Measurements from ENCODE around the gene SFN. TPM values are rescaled to one million over a fixed set of nuclear protein-coding genes. Genes with fewer than 3 reads are reported as not detected.

SFN gene
- under 1 TPM in 1 of 2 experiments, not detected in 1; 0.43 TPM for total RNA-seq

GRCh38 chr1:26862781-26863684 lies at the start of gene SFN:
Gene SFN (plus strand): TSS chr1:26863149. CDS start chr1:26863213, 64 bp downstream.
- Mint-ChIP-seq H3K27me3 (no peaks in the 10 kb centered on the region), H3K4me1 (peaks cover 21% of the 10 kb centered on the region), H3K36me3 (no peaks in the 10 kb centered on the region), H3K4me3 (peak within 1 kb of the TSS; percentile 92), H3K27ac (no peak within 1 kb of the TSS), H3K9me3 (no peaks in the 10 kb centered on the region)
- peak; percentile 61 for DNase-seq

- Mint-ChIP-seq H3K4me1 (peaks cover 20% of the 10 kb centered on the region), H3K4me3 (no peak overlapping the region), H3K27me3 (no peaks in the 10 kb centered on the region), H3K9me3 (no peaks in the 10 kb centered on the region), H3K36me3 (no peaks in the 10 kb centered on the region), H3K27ac (no peak overlapping the region)
- DNase-seq, result no peak
Measured at GRCh38 chr1:26814377-26814776, 48.6 kb upstream of the SFN start.

- no peaks in the 10 kb centered on the region for H3K27me3 Mint-ChIP-seq
- no peaks in the 10 kb centered on the region for H3K9me3 Mint-ChIP-seq
- DNase-seq, result no peak
- no peak overlapping the region for H3K27ac Mint-ChIP-seq
- peaks cover 18% of the 10 kb centered on the region for H3K4me1 Mint-ChIP-seq
- no peak overlapping the region for H3K4me3 Mint-ChIP-seq
- H3K36me3 Mint-ChIP-seq, result no peaks in the 10 kb centered on the region
Measured at GRCh38 chr1:26814893-26815292, 48.1 kb upstream of the SFN start.

- DNase-seq, result no peak
- Mint-ChIP-seq H3K4me3 (peak overlapping the region; percentile 44), H3K9me3 (no peaks in the 10 kb centered on the region), H3K27me3 (no peaks in the 10 kb centered on the region), H3K27ac (peak overlapping the region; percentile 69), H3K4me1 (peaks cover 19% of the 10 kb centered on the region), H3K36me3 (no peaks in the 10 kb centered on the region)
Measured at GRCh38 chr1:26820784-26821269, 42.1 kb upstream of the SFN start.

GRCh38 chr1:26822737-26823395 lies 40.1 kb upstream of the SFN start:
- Mint-ChIP-seq H3K9me3 (no peaks in the 10 kb centered on the region), H3K4me1 (peaks cover 29% of the 10 kb centered on the region), H3K27me3 (no peaks in the 10 kb centered on the region), H3K27ac (no peak overlapping the region), H3K4me3 (no peak overlapping the region), H3K36me3 (peaks cover 6% of the 10 kb centered on the region)
- DNase-seq, result no peak

- no peak overlapping the region for H3K4me3 Mint-ChIP-seq
- H3K27me3 Mint-ChIP-seq, result no peaks in the 10 kb centered on the region
- peaks cover 46% of the 10 kb centered on the region for H3K4me1 Mint-ChIP-seq
- no peak overlapping the region for H3K27ac Mint-ChIP-seq
- DNase-seq, result no peak
- peaks cover 22% of the 10 kb centered on the region for H3K36me3 Mint-ChIP-seq
- no peaks in the 10 kb centered on the region for H3K9me3 Mint-ChIP-seq
Measured at GRCh38 chr1:26824731-26825130, 38.2 kb upstream of the SFN start.

- DNase-seq, result peak; percentile 84
- Mint-ChIP-seq H3K4me3 (peak within 1 kb of the TSS; percentile 95), H3K27ac (peak within 1 kb of the TSS; percentile 91), H3K4me1 (peaks cover 54% of the 10 kb centered on the region), H3K27me3 (no peaks in the 10 kb centered on the region), H3K9me3 (no peaks in the 10 kb centered on the region), H3K36me3 (peaks cover 28% of the 10 kb centered on the region)
Measured at GRCh38 chr1:26826261-26827105, 36.5 kb upstream of the SFN start, which contains the start of gene ZDHHC18. Gene ZDHHC18 (plus strand): TSS chr1:26826688. CDS start chr1:26826805, 117 bp downstream.

- Mint-ChIP-seq H3K4me3 (peak overlapping the region; percentile 95), H3K9me3 (no peaks in the 10 kb centered on the region), H3K27me3 (no peaks in the 10 kb centered on the region), H3K4me1 (peaks cover 60% of the 10 kb centered on the region), H3K27ac (peak overlapping the region; percentile 91), H3K36me3 (peaks cover 33% of the 10 kb centered on the region)
- no peak for DNase-seq
Measured at GRCh38 chr1:26827106-26827604, 35.8 kb upstream of the SFN start.

- H3K4me1 Mint-ChIP-seq, result peaks cover 65% of the 10 kb centered on the region
- no peaks in the 10 kb centered on the region for H3K9me3 Mint-ChIP-seq
- no peaks in the 10 kb centered on the region for H3K27me3 Mint-ChIP-seq
- H3K4me3 Mint-ChIP-seq, result peak overlapping the region; percentile 95
- no peak for DNase-seq
- H3K27ac Mint-ChIP-seq, result peak overlapping the region; percentile 91
- H3K36me3 Mint-ChIP-seq, result peaks cover 35% of the 10 kb centered on the region
Measured at GRCh38 chr1:26827663-26828062, 35.3 kb upstream of the SFN start.

GRCh38 chr1:26828411-26828991 lies 34.4 kb upstream of the SFN start:
- H3K4me3 Mint-ChIP-seq, result peak overlapping the region; percentile 95
- H3K27me3 Mint-ChIP-seq, result no peaks in the 10 kb centered on the region
- H3K27ac Mint-ChIP-seq, result peak overlapping the region; percentile 91
- H3K36me3 Mint-ChIP-seq, result peaks cover 40% of the 10 kb centered on the region
- no peaks in the 10 kb centered on the region for H3K9me3 Mint-ChIP-seq
- H3K4me1 Mint-ChIP-seq, result peaks cover 69% of the 10 kb centered on the region
- DNase-seq, result no peak

- no peak for DNase-seq
- Mint-ChIP-seq H3K4me1 (peaks cover 78% of the 10 kb centered on the region), H3K4me3 (peak overlapping the region; percentile 95), H3K36me3 (peaks cover 44% of the 10 kb centered on the region), H3K9me3 (no peaks in the 10 kb centered on the region), H3K27ac (peak overlapping the region; percentile 91), H3K27me3 (no peaks in the 10 kb centered on the region)
Measured at GRCh38 chr1:26829184-26829911, 33.6 kb upstream of the SFN start.

GRCh38 chr1:26831059-26831458 lies 31.9 kb upstream of the SFN start:
- Mint-ChIP-seq H3K27ac (peak overlapping the region; percentile 57), H3K27me3 (no peaks in the 10 kb centered on the region), H3K9me3 (no peaks in the 10 kb centered on the region), H3K36me3 (peaks cover 56% of the 10 kb centered on the region), H3K4me3 (no peak overlapping the region), H3K4me1 (peaks cover 74% of the 10 kb centered on the region)
- no peak for DNase-seq

- no peaks in the 10 kb centered on the region for H3K9me3 Mint-ChIP-seq
- no peak overlapping the region for H3K4me3 Mint-ChIP-seq
- H3K27ac Mint-ChIP-seq, result peak overlapping the region; percentile 98
- peaks cover 72% of the 10 kb centered on the region for H3K4me1 Mint-ChIP-seq
- DNase-seq, result no peak
- peaks cover 58% of the 10 kb centered on the region for H3K36me3 Mint-ChIP-seq
- H3K27me3 Mint-ChIP-seq, result no peaks in the 10 kb centered on the region
Measured at GRCh38 chr1:26831546-26832248, 31.3 kb upstream of the SFN start.
